ENCODE results near the gene RSAD2.

GRCh38 chr2:6915399-6915798, 37.8 kb downstream of the RSAD2 start:
- TF ChIP-seq CTCF (IDR thresholded peaks at IDR 0.05; ENCODE audit: low read depth, low read length) (no peak), MYC (IDR thresholded peaks at IDR 0.05; ENCODE audit: low read depth, low read length) (no peak), POLR2A (IDR thresholded peaks at IDR 0.05; ENCODE audit: extremely low read depth, insufficient read length) (no peak)

Measured in NB4 (cell line).